Nephron (organoid): ENCODE results near the gene SEC11A.
"Not testable (repeated sequence)": the region's sequence is repeated elsewhere in the genome, so short reads cannot be mapped to it uniquely, and the experiment has no call there.

ENCODE experiments used
- H3K27ac Mint-ChIP-seq, 3 experiments: 2 replicates each; pipeline ENCODE4 v1.8.0; 2020; ENCODE audit warnings: mixed read lengths in 3 of 3, mild to moderate bottlenecking in 2 of 3, moderate library complexity in 1 of 3
- H3K27me3 Mint-ChIP-seq: 2 replicates; pipeline ENCODE4 v1.8.0; 2021; ENCODE audit warnings: low read depth, mild to moderate bottlenecking, moderate library complexity, mixed read lengths
- H3K36me3 Mint-ChIP-seq: 2 replicates; pipeline ENCODE4 v1.8.0; 2020; ENCODE audit warnings: low read depth, mixed read lengths
- H3K4me1 Mint-ChIP-seq: 2 replicates; pipeline ENCODE4 v1.8.0; 2020; ENCODE audit warnings: mixed read lengths
- H3K4me3 Mint-ChIP-seq, 3 experiments: 2 replicates each; pipeline ENCODE4 v1.8.0; 2020; ENCODE audit warnings: mild to moderate bottlenecking in 3 of 3, mixed read lengths in 3 of 3, moderate library complexity in 2 of 3
- H3K9me3 Mint-ChIP-seq: 2 replicates; pipeline ENCODE4 v1.8.0; 2020; ENCODE audit warnings: mixed read lengths
- CTCF ChIP-seq, 3 experiments: fragments of 200-600 bp; sonication (generic); IDR thresholded peaks; one replicate each; pipeline ENCODE4 v1.5.0; 2021; ENCODE audit warnings: antibody characterized with exemption in 3 of 3; ENCODE audit not compliant: unreplicated experiment in 3 of 3

Gene SEC11A

GRCh38 chr15:84752195-84752594 is 36.3 kb upstream of the SEC11A start:
- TF ChIP-seq CTCF (IDR thresholded peaks at IDR 0.05; ENCODE audit: unreplicated experiment in 3 of 3), result no peak
- Mint-ChIP-seq H3K9me3 (no peaks in the 10 kb centered on the region), H3K4me3 (peak overlapping the region; percentile 4 to 42 (median 7)), H3K4me1 (peaks cover 49% of the 10 kb centered on the region), H3K36me3 (peaks cover 8% of the 10 kb centered on the region), H3K27me3 (no peaks in the 10 kb centered on the region), H3K27ac (peak overlapping the region; percentile 31 to 49 (median 48))

DNA sequence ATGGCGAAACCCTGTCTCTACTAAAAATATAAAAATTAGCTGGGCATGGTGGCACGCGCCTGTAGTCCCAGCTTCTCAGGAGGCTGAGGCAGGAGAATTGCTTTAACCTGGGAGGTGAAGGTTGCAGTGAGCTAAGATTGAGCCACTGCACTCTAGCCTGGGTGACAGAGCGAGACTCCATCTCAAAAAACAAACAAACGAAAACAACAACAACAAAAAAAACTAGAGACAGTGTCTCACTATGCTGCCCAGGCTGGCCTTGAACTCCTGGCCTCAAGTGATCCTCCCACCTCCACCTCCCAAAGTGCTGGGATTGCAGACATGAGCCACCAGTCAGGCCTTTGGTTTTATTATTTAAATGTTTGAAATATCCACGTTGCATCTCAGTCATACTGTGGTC is 35.8 kb upstream of the SEC11A start:
- H3K36me3 Mint-ChIP-seq, result not testable (repeated sequence)

DNA sequence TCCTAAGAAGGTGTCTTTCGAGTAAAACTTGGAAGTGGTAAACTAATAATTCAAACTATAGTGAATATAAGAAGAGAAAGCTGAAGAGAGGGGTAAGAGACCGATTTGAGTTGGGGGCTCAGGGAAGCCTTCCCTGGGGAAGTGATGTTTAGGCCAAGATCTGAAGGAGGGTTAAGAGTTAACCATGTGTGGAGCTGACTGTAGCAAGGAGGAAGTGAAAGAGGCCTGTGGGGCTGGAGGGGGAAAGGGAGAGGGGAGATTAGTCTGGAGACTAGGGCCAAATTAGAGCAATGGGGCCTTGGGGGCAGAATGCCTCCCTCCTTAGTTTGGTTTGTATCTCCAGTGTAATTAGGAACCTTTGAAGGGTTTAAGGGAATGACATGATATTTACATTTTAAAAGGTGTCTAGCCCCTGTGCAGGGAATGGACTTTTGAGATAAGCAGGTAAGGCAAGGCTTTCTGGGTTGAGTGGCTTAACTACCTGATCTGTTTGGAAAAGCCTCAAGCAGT is 34.7 kb upstream of the SEC11A start:
- Mint-ChIP-seq H3K36me3 (peaks cover 4% of the 10 kb centered on the region), H3K9me3 (no peaks in the 10 kb centered on the region), H3K4me1 (peaks cover 54% of the 10 kb centered on the region), H3K27ac (peak overlapping the region; percentile 22 to 98 (median 71)), H3K4me3 (peak overlapping the region; percentile 57 to 97 (median 96)), H3K27me3 (no peaks in the 10 kb centered on the region)
- no peak for TF ChIP-seq CTCF (IDR thresholded peaks at IDR 0.05; ENCODE audit: unreplicated experiment in 3 of 3)

More for the DNA sequence above, 35.8 kb upstream of the SEC11A start:
- peak overlapping the region in 2 of 3 experiments; percentile 7 to 42 for H3K4me3 Mint-ChIP-seq
- not testable (repeated sequence) for H3K9me3 Mint-ChIP-seq, H3K27me3 Mint-ChIP-seq
- H3K4me1 Mint-ChIP-seq, result peaks cover 51% of the 10 kb centered on the region
- H3K27ac Mint-ChIP-seq, result peak overlapping the region; percentile 31 to 49 (median 48)

DNA sequence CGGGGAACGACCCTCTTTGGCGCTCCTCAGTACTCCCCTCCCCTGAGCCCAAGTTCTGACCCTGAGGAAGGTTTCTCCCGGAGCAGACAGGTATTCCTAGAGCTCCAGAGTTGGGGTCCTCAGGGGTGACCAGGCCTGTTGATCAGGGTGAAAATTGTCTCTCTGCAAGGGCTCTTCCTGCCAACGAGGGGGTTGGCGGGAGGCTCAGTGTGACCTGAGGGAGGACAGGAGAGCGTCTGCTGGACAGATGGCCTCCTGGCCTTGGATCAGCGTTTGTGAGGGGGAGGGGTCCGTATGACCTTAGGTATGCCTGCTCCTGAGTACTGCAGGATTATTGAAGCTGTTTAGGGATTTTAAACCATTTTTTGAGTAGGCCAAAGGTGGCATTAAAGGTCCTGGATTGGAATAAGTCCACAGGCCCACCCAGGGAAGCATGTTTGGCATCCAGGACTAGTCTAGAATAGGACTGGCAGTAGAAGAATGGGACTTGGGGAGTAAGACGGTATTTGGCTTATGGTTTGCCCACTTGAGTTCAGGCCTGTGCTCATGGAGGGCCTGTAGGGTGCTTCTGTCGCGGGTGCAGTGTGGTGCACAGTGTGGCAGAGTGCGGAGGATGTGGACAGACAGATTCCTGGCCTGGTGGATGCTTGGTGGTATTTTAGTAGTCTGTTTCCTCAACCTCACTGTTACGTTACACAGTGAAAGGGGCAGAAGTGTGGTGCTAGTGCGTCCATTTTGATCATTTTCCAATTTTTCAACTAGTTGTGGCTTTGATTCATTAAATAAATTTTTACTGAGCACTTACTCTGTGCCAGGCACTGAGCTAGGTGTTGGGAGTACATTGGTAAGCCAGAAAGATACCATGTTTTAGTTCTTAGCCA is 33.4 kb upstream of the SEC11A start:
- Mint-ChIP-seq H3K27ac (peak overlapping the region; percentile 97 to 99 (median 98)), H3K27me3 (no peaks in the 10 kb centered on the region), H3K4me1 (peaks cover 53% of the 10 kb centered on the region), H3K4me3 (peak overlapping the region; percentile 96 to 98 (median 97)), H3K9me3 (no peaks in the 10 kb centered on the region), H3K36me3 (peaks cover 4% of the 10 kb centered on the region)
- no peak for TF ChIP-seq CTCF (IDR thresholded peaks at IDR 0.05; ENCODE audit: unreplicated experiment in 3 of 3)

- Mint-ChIP-seq H3K4me3 (peak within 1 kb of the TSS; percentile 96 to 98 (median 97)), H3K9me3 (no peaks in the 10 kb centered on the region), H3K4me1 (peaks cover 56% of the 10 kb centered on the region), H3K27me3 (no peaks in the 10 kb centered on the region), H3K27ac (peak within 1 kb of the TSS; percentile 98 to 100 (median 99)), H3K36me3 (peaks cover 4% of the 10 kb centered on the region)
- no peak for TF ChIP-seq CTCF (IDR thresholded peaks at IDR 0.05; ENCODE audit: unreplicated experiment in 3 of 3)
Measured at GRCh38 chr15:84748274-84749110, 32.6 kb upstream of the SEC11A start, which contains the start of gene ZNF592. ZNF592 (plus strand) TSS chr15:84748592; CDS start chr15:84782676, 34,084 bp downstream.
